ENCODE results near the gene CRYBG2.

The CRYBG2 gene

GRCh38 chr1:26280333-26281042, 73.4 kb downstream of the CRYBG2 start:
- DNase-seq (ENCODE audit: low spot score) = peak; percentile 68

GRCh38 chr1:26279456-26280332, 74.2 kb downstream of the CRYBG2 start, which contains the start of gene SH3BGRL3:
TSS of gene SH3BGRL3 (plus strand) at chr1:26280086. CDS start at chr1:26280156, 70 bp downstream.
- peak; percentile 91 for DNase-seq (ENCODE audit: low spot score)

DNA sequence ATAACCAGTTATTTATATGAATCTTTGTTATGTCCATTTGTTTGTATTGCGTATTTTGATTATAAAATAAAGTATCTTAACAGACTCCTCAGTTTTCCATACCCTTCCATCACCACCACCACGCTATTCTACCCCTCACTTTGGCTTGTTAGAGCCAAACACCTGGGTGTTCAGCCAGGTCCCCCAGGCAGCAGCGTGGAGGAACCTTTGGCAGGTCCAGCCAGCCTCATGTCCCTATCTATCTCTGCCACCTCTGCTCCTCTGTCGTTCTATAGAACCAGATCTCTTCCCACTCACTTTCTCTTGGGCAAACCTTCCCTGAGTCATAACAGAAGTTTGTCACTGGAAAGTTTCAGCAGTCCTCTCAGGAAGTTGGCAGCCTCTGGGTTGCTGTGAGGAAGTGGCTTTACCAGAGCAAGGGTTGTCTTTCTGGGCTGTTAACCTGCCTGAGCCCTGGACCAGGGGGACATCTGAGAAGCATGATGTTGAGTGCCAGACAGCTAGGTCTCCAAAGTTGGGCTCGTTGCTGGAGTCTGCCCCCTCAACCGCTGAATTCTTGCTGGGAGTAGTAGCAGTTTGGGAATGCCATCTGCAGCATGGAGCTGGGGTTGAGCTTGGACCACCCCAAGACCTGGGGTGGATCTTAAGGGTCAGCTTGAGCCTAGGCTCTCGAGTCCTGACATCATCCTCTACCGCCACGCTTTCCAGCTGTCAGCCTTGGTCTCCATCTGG, 75.0 kb downstream of the CRYBG2 start:
- no peak for DNase-seq (ENCODE audit: low spot score)

DNA sequence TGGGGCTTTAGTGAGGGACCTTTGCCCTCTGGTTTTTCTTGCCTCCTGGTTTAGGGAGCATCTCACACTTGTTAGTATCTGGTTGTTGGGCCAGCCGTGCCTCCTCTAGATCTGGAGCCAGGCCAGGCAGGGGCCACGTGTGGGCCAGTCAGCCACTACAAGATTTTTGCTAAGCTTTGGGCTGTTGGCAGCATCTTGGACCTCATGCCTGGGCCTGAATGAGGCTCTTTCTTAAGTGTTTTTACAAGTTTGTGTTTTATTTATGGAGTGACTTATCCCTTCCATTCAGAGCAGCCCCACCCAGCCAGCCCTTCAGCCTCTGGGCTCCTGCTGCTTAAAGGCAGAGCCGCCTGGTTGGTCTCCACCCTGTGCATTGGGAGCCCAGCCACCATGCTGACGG, 75.6 kb downstream of the CRYBG2 start:
- no peak for DNase-seq (ENCODE audit: low spot score)

- DNase-seq (ENCODE audit: low spot score) = no peak
These were observed 76.2 kb downstream of the CRYBG2 start for GRCh38 chr1:26277719-26278118.

- DNase-seq (ENCODE audit: low spot score) = no peak
These were observed 76.7 kb downstream of the CRYBG2 start for GRCh38 chr1:26277261-26277661.

DNA sequence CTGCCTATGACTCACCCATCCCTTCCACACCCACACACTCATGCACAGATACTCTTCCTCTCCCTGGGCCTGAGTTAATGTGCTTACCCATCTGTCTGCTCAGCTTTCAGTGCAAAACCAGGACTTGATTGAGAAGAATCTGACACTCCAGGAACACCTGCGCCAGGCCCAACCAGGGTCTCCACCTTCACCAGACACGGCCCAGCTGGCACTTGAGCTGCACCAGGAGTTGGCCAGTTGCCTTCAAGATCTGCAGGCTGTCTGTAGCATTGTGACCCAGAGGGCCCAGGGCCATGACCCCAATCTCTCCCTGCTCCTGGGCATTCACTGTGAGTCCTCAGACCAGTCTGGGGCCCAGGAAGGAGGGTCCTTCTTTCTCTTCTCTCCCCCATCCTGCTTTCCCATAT, 77.5 kb downstream of the CRYBG2 start:
- no peak for DNase-seq (ENCODE audit: low spot score)

GRCh38 chr1:26275580-26276431, 78.1 kb downstream of the CRYBG2 start:
- no peak for DNase-seq (ENCODE audit: low spot score)

DNA sequence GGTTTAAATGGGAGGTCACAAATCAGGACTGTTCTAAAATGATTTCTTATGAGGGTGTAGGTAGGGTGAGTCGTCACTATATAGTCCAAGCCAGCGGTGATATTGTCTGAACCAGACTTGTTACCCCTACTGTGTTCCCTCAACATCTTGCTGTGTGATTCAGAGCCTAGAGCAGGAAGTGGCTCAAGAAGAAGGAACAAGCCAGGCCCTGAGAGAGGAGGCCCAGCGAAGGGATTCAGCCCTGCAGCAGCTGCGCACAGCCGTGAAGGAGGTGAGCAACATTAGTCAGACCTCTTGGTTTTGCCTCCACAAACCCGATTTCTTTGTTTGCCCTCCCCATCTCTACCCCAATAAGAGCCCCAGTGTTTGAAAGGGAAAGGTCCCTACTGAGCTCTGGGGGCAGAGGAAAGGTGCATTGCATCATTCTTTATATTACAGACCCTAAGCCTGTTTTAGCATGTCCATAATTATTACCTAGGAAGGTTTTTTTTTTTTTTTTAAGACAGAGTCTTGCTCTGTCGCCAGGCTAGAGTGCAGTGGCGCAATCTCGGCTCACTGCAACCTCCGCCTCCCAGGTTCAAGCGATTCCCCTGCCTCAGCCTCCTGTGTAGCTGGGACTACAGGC, 79.0 kb downstream of the CRYBG2 start:
- DNase-seq (ENCODE audit: low spot score) = no peak
